ENCODE data around the gene PAFAH2.
"Not testable (repeated sequence)": the region's sequence is repeated elsewhere in the genome, so short reads cannot be mapped to it uniquely, and the experiment has no call there.

Gene PAFAH2

GRCh38 chr1:25979210-25979609, 18.7 kb downstream of the PAFAH2 start:
- no peak for DNase-seq

GRCh38 chr1:25978403-25978802, 19.5 kb downstream of the PAFAH2 start:
- no peak for DNase-seq

- DNase-seq, result no peak
These were observed 20.1 kb downstream of the PAFAH2 start for GRCh38 chr1:25977801-25978200.

- no peak for DNase-seq
These were observed 24.1 kb downstream of the PAFAH2 start for GRCh38 chr1:25973610-25974321.

- no peak for DNase-seq
These were observed 26.1 kb downstream of the PAFAH2 start for GRCh38 chr1:25971811-25972180.

- DNase-seq, result peak; percentile 22 to 45 (median 43)
These were observed 26.6 kb downstream of the PAFAH2 start for GRCh38 chr1:25971066-25971810.

- no peak for DNase-seq
These were observed 30.6 kb downstream of the PAFAH2 start for GRCh38 chr1:25967308-25967707.

- no peak for DNase-seq
These were observed 38.3 kb downstream of the PAFAH2 start for GRCh38 chr1:25959611-25960010.

- DNase-seq, result peak in 1 of 3 donors; percentile 20
These were observed 39.4 kb downstream of the PAFAH2 start for GRCh38 chr1:25958465-25958864.

GRCh38 chr1:25955553-25955952, 42.3 kb downstream of the PAFAH2 start:
- no peak for DNase-seq

GRCh38 chr1:25954282-25954938, 43.5 kb downstream of the PAFAH2 start:
- no peak for DNase-seq

- no peak for DNase-seq
These were observed 44.9 kb downstream of the PAFAH2 start for GRCh38 chr1:25952841-25953401.

GRCh38 chr1:25948641-25949040, 49.2 kb downstream of the PAFAH2 start:
- DNase-seq, result no peak

- no peak for DNase-seq
These were observed 50.8 kb downstream of the PAFAH2 start for GRCh38 chr1:25947027-25947426.

- no peak for DNase-seq
These were observed 52.1 kb downstream of the PAFAH2 start for GRCh38 chr1:25945761-25946160.

- no peak for DNase-seq
These were observed 52.9 kb downstream of the PAFAH2 start for GRCh38 chr1:25944986-25945385.

GRCh38 chr1:25943511-25943910, 54.4 kb downstream of the PAFAH2 start:
- not testable (repeated sequence) for DNase-seq

- no peak for DNase-seq
These were observed 60.9 kb downstream of the PAFAH2 start for GRCh38 chr1:25936947-25937346.

- peak in 1 of 3 donors; percentile 17 for DNase-seq
These were observed 64.1 kb downstream of the PAFAH2 start for GRCh38 chr1:25933479-25934365.

- peak in 1 of 3 donors; percentile 16 for DNase-seq
These were observed 65.0 kb downstream of the PAFAH2 start for GRCh38 chr1:25932811-25933400.

GRCh38 chr1:25932321-25932720, 65.5 kb downstream of the PAFAH2 start:
- DNase-seq, result no peak

GRCh38 chr1:25929016-25929415, 68.8 kb downstream of the PAFAH2 start:
- DNase-seq, result peak in 2 of 3 donors; percentile 17 to 18
